Uterus (tissue), 2 donors: ENCODE measurements around the gene PTPRE.
A peak's percentile ranks its signal among the peaks of the same experiment; 100 is the strongest.

Source experiments
- CTCF ChIP-seq, 4 experiments: fragments of 200-600 bp in 2 of 4; fragments of 450-650 bp in 2 of 4; sonication (generic) in 2 of 4; IDR thresholded peaks; one replicate each; pipeline ENCODE4 v1.5.1; 2016 to 2019; ENCODE audit warnings: antibody characterized with exemption in 4 of 4, mild to moderate bottlenecking in 2 of 4, moderate library complexity in 1 of 4
- POLR2A ChIP-seq, 2 donors: fragments of 450-650 bp; IDR thresholded peaks; one replicate each; pipeline ENCODE4 v1.6.1; 2016; ENCODE audit warnings: antibody characterized with exemption in 2 of 2, mild to moderate bottlenecking in 1 of 2, moderate library complexity in 1 of 2

DNA sequence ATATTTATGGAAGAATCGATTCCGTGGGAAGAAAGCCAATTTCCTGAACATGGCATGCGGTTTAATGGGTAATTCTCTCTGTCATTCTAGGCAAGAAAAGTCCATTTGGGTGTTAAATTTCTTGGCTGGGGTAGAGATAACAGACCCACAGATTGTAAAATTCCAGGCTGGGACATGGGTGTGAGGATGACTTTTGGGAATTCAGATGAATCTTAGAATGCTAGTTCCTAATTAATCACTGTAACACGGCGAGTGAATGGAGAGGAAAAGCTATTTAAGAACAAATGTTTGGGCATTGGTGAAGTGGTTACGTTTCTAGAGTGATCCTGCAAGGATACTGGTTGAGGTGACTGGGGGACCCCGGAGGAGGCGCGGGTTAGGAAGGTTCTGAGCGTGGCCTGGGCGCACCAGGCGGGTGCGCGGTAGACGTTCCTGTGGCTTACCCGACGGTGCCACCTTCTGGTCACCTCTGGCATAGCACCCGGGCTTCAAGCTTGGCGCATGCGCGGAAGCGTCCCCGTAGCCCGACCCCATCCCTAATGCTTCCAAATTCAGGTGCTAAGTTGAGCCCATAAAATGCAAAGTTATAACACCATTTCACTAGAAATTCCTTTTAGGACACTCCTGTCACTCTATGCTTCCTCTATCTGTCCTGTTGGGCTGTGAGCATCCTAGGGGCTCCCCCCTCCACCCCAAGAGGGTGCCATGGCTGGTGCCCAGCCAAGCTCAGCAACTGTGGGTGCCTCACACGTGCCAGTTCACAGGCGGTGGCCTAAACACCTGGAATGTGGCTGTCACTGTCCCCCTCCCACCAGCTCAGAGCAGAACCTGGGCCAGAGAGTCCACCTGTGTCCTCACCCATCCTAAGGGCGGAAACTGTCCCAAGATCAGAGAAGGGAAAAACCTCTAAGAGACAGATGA is 104.4 kb downstream of the PTPRE start:
- peak in 1 of 2 donors; percentile 11 for TF ChIP-seq POLR2A (IDR thresholded peaks at IDR 0.05)
- peak; percentile 79 to 97 (median 92) for TF ChIP-seq CTCF (IDR thresholded peaks at IDR 0.05)
